Ovary (tissue), 9 donors: ENCODE measurements around the gene KRTAP10-7. TPM values are rescaled to one million over a fixed set of nuclear protein-coding genes. Genes with fewer than 3 reads are reported as not detected.
"Not testable (repeated sequence)": the region's sequence is repeated elsewhere in the genome, so short reads cannot be mapped to it uniquely, and the experiment has no call there.

Source experiments
- DNase-seq, 5 donors: peaks; one replicate each; pipeline ENCODE4 v3.0.0-alpha.2; 2019 to 2020
- H3K27ac ChIP-seq, 2 donors: fragments of 200-600 bp; one replicate each; pipeline versions ENCODE4 v1.5.1 to v1.8.0; 2019 to 2022
- H3K27me3 ChIP-seq: fragments of 200-600 bp; one replicate; pipeline ENCODE4 v1.8.0; 2022
- H3K36me3 ChIP-seq: fragments of 200-600 bp; sonication (generic); one replicate; pipeline ENCODE4 v1.5.1; 2019
- H3K4me1 ChIP-seq: one replicate; pipeline ENCODE4 v1.8.1; 2013; ENCODE audit warnings: mild to moderate bottlenecking, moderate library complexity; ENCODE audit not compliant: insufficient read depth
- H3K4me3 ChIP-seq: fragments of 200-600 bp; sonication (generic); one replicate; pipeline ENCODE4 v1.5.1; 2017
- H3K9me3 ChIP-seq, 2 donors: fragments of 200-600 bp in 1 of 2; sonication (generic) in 1 of 2; one replicate each; pipeline versions ENCODE4 v1.5.1 to v1.8.1; 2013 to 2019; ENCODE audit warnings: mild to moderate bottlenecking in 1 of 2, moderate library complexity in 1 of 2
- CTCF ChIP-seq, 3 donors: fragments of 450-650 bp in 2 of 3; fragments of 200-600 bp in 1 of 3; IDR thresholded peaks; one replicate each; pipeline versions ENCODE4 v1.5.1 to v1.8.0; 2016 to 2022; ENCODE audit warnings: antibody characterized with exemption in 3 of 3, mild to moderate bottlenecking in 1 of 3
- EP300 ChIP-seq: sonication (generic); formaldehyde crosslinking; IDR thresholded peaks from one replicate; pipeline ENCODE4 v1.6.1; 2017; ENCODE audit warnings: antibody characterized with exemption
- POLR2A ChIP-seq: fragments of 450-650 bp; IDR thresholded peaks from one replicate; pipeline ENCODE4 v1.6.1; 2017; ENCODE audit warnings: antibody characterized with exemption, mild to moderate bottlenecking, moderate library complexity
- WGBS, 3 donors: extraction: QIAGEN DNeasy Blood & Tissue Kit in 1 of 3; methylation state at CpG; one replicate each; pipeline versions ENCODE4 v1.1.5 to v1.1.7; 2013 to 2017; 5-methylcytosine and 5-hydroxymethylcytosine counted together
- intact Hi-C, 4 donors: fragments of 100-400 bp; cut with DNase I; formaldehyde crosslinking; loops; one replicate each; pipeline versions ENCODE4 v1.11.0 to v1.15.1; 2022 to 2023
- polyA plus RNA-seq, 2 donors: library from polyadenylated mRNA; stranded (reverse); fragments of 200-250 nt in 1 of 2; fragments of 350-450 nt in 1 of 2; fragmentation: Illumina TruSeq in 1 of 2; extraction: RNeasy Lipid Tissue Mini Kit (QIAGEN cat#74804) in 1 of 2; gene quantifications; one replicate each; pipeline ENCODE4 v1.2.3, GENCODE V29; 2013 to 2014
- total RNA-seq, 7 donors: library from RNA; depleted of rRNA in 2 of 7; stranded (reverse); fragments of >200 nt in 2 of 7; fragmentation: NEBNext Ultra II Directional in 3 of 7; extraction: Animal tissue kit (Norgen Biotek cat#: 25700) in 3 of 7; gene quantifications; one replicate each; pipeline versions ENCODE4 v1.1.0 to v1.2.4, GENCODE V29; 2016 to 2023
- donor health status: DM: no; HTN: no; CAD: no; lungs with moderate emphysema.
- donor health status: DM: no; HTN: no; CAD: no.
- donor health status: Bipolar disorder and iron deficiency.
- donor health status: DM: yes; HTN: yes; CAD: no.
- donor health status: DM: no; HTN: no; CAD: no.
- donor health status: DM: yes; HTN: yes; CAD: no.

Gene KRTAP10-7
- total and polyA plus RNA-seq, 9 donors, result not detected

- intact Hi-C loops, result no loop called here
- no peak for DNase-seq
These were observed 2.9 kb downstream of the KRTAP10-7 start for GRCh38 chr21:44603109-44603875.

GRCh38 chr21:44603911-44604310 is 3.5 kb downstream of the KRTAP10-7 start:
- Histone ChIP-seq H3K4me1 (no peaks in the 10 kb centered on the region), H3K27me3 (no peaks in the 10 kb centered on the region), H3K4me3 (no peak overlapping the region), H3K9me3 (no peaks in the 10 kb centered on the region), H3K36me3 (no peaks in the 10 kb centered on the region), H3K27ac (no peak overlapping the region)
- TF ChIP-seq EP300 (no peak), POLR2A (no peak), CTCF (IDR thresholded peaks at IDR 0.05) (no peak)
- no peak for DNase-seq
- intact Hi-C loops, result no loop called here
- WGBS, 3 donors, result 84 to 86% (median 85%) methylated on average over 8 of the region's 8 CpGs

More at GRCh38 chr21:44603109-44603875, 2.9 kb downstream of the KRTAP10-7 start:
- no peak overlapping the region for H3K27ac ChIP-seq
- H3K4me1 ChIP-seq, result no peaks in the 10 kb centered on the region
- H3K27me3 ChIP-seq, result no peaks in the 10 kb centered on the region
- no peaks in the 10 kb centered on the region for H3K9me3 ChIP-seq
- TF ChIP-seq EP300 (no peak), CTCF (IDR thresholded peaks at IDR 0.05) (no peak), POLR2A (no peak)
- H3K4me3 ChIP-seq, result no peak overlapping the region
- 51 to 57% (median 53%) methylated on average over 17 of the region's 17 CpGs for WGBS, 3 donors
- H3K36me3 ChIP-seq, result no peaks in the 10 kb centered on the region

GRCh38 chr21:44606495-44606894 is 6.1 kb downstream of the KRTAP10-7 start:
- no peak overlapping the region for H3K4me3 ChIP-seq
- no peaks in the 10 kb centered on the region for H3K27me3 ChIP-seq
- no peak for DNase-seq
- no peak for TF ChIP-seq EP300
- TF ChIP-seq CTCF (IDR thresholded peaks at IDR 0.05), result no peak
- TF ChIP-seq POLR2A, result no peak
- 70 to 75% (median 73%) methylated on average over 4 of the region's 4 CpGs for WGBS, 3 donors
- H3K27ac ChIP-seq, result no peak overlapping the region
- H3K36me3 ChIP-seq, result no peaks in the 10 kb centered on the region
- intact Hi-C loops, result no loop called here
- no peaks in the 10 kb centered on the region for H3K9me3 ChIP-seq
- no peaks in the 10 kb centered on the region for H3K4me1 ChIP-seq

GRCh38 chr21:44609193-44609592 is 8.8 kb downstream of the KRTAP10-7 start:
- Histone ChIP-seq H3K9me3 (no peaks in the 10 kb centered on the region), H3K27me3 (no peaks in the 10 kb centered on the region)
- intact Hi-C loops, result no loop called here

GRCh38 chr21:44610157-44610843 is 9.9 kb downstream of the KRTAP10-7 start:
- H3K27ac ChIP-seq, intact Hi-C loops, H3K36me3 ChIP-seq, H3K27me3 ChIP-seq, H3K4me3 ChIP-seq, H3K4me1 ChIP-seq, H3K9me3 ChIP-seq, DNase-seq: not testable (repeated sequence)
- WGBS, 3 donors, result 91 to 95% (median 92%) methylated on average over 7 of the region's 7 CpGs

More at GRCh38 chr21:44609193-44609592, 8.8 kb downstream of the KRTAP10-7 start:
- Histone ChIP-seq H3K4me1 (no peaks in the 10 kb centered on the region), H3K36me3 (no peaks in the 10 kb centered on the region), H3K27ac (no peak overlapping the region), H3K4me3 (no peak overlapping the region)
- DNase-seq, result no peak
- no peak for TF ChIP-seq EP300
- TF ChIP-seq CTCF (IDR thresholded peaks at IDR 0.05), result no peak
- no peak for TF ChIP-seq POLR2A
